ENCODE results near the gene CRTC3.

DNA sequence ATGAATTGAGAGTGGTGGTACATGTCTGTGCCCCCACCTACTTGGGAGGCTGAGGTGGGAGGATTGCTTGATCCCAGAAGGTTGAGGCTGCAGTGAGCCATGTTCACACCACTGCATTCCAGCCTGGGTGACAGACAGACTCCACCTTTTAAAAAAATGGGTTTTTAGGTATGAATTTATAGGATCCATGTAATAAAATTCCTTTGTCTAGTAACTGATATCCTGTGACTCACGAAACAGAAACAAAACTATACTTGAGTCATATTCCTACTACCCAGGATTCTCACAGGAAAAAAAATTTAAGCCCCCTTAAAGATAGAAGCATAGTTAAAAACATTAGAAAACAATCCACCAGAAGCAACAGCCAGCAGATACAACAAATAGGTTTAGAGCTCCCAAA, 10.0 kb upstream of the CRTC3 start:
- TF ChIP-seq, protein P1, sequence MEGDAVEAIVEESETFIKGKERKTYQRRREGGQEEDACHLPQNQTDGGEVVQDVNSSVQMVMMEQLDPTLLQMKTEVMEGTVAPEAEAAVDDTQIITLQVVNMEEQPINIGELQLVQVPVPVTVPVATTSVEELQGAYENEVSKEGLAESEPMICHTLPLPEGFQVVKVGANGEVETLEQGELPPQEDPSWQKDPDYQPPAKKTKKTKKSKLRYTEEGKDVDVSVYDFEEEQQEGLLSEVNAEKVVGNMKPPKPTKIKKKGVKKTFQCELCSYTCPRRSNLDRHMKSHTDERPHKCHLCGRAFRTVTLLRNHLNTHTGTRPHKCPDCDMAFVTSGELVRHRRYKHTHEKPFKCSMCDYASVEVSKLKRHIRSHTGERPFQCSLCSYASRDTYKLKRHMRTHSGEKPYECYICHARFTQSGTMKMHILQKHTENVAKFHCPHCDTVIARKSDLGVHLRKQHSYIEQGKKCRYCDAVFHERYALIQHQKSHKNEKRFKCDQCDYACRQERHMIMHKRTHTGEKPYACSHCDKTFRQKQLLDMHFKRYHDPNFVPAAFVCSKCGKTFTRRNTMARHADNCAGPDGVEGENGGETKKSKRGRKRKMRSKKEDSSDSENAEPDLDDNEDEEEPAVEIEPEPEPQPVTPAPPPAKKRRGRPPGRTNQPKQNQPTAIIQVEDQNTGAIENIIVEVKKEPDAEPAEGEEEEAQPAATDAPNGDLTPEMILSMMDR (IDR thresholded peaks at IDR 0.05), result no peak
- no peak for TF ChIP-seq POLR2AphosphoS5 (IDR thresholded peaks at IDR 0.05)

Data from esophagus muscularis mucosa (tissue), 3 donors.